ENCODE results near the gene LARGE1. TPM values are rescaled to one million over a fixed set of nuclear protein-coding genes. Genes with fewer than 3 reads are reported as not detected.

The LARGE1 gene
- total and polyA plus RNA-seq, 9 of the 15 experiments (the other 6 are each of a cell fraction or from before 2014, with no cell fraction given) = 0.01 to 0.66 (median 0.14) TPM; not detected in 2

DNA sequence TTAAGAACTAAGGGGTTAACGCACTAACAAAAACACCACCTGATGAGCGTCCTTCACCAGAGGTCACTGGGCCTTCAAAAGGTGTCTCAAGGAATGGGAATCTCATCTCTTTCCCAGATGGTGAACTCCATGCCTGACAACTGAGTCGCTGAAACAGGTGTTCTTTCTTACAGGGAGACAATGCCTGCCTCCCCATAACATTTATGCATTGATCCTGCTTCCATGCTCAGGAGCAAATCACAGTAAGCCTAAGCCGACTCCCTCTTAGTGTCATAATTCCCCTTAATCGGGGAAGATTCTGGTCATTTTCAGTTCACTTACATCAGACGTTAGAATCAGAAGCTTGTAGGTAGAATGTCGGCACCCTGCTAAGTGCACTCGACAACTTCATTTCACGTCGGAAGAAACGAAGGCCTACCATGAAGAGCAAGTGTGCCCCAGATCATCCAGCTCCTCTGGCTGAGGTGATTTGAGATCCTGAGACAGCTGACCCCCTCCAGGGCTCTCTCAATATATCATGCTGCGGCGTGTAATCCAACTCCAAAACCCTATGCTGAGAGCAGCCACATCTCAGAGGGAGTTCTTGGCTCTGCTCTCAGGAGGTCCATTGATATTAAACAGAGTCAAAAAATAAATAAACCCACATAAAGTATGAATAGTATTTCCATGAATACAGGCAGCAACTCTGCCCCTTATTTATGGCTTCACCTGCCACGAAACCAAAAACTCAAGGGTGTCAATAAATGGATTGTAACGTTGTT, 163.1 kb downstream of the LARGE1 start:
- WGBS (ENCODE audit: insufficient coverage, low coverage, missing lambda C conversion rate) = 0% methylated on average over 11 of the region's 15 CpGs
- intact Hi-C loops (cut with micrococcal nuclease) (no loop called here), in situ Hi-C loops (cut with MboI) (no loop called here)
- Histone ChIP-seq H2AFZ (ENCODE audit: low read depth, low read length) (no peak overlapping the region), H3K4me1 (replicated peaks in 1 of 2; ENCODE audit: control insufficient read depth in 2 of 2, insufficient read depth in 2 of 2, low read length in 2 of 2) (no peaks in the 10 kb centered on the region), H3K4me3 (no peak overlapping the region), H3K36me3 (ENCODE audit: control insufficient read depth, insufficient read depth, low read length) (no peaks in the 10 kb centered on the region), H3K79me2 (ENCODE audit: control insufficient read depth, insufficient read depth, low read length) (no peaks in the 10 kb centered on the region), H3K27ac (ENCODE audit: extremely low read depth, low read depth, low read length) (no peak overlapping the region), H3K4me2 (ENCODE audit: insufficient read depth, low read length) (no peak overlapping the region), H4K20me1 (replicated peaks; ENCODE audit: control insufficient read depth, insufficient read depth, low read length) (no peaks in the 10 kb centered on the region), H3K9me3 (replicated peaks; ENCODE audit: control insufficient read depth, insufficient read depth, low read depth, low read length) (no peaks in the 10 kb centered on the region), H3K9ac (ENCODE audit: insufficient read depth in 1 of 2, low read depth in 2 of 2, low read length in 2 of 2) (no peak overlapping the region), H3K27me3 (ENCODE audit: control insufficient read depth in 2 of 2, insufficient read depth in 2 of 2, low read length in 2 of 2) (no peaks in the 10 kb centered on the region), H3K9me1 (ENCODE audit: control insufficient read depth, insufficient read depth, low read length) (no peaks in the 10 kb centered on the region)
- CTCF ChIA-PET (ENCODE audit: low intra/inter-chr PET ratio) = no interaction called here
- TF ChIP-seq CHD4 (IDR thresholded peaks at IDR 0.05; ENCODE audit: insufficient read depth, insufficient replicate concordance, low read depth, low read length, poor library complexity, severe bottlenecking) (no peak), GATAD2B (IDR thresholded peaks at IDR 0.05; ENCODE audit: borderline replicate concordance) (no peak), ZNF124 (CRISPR knock-in tag; IDR thresholded peaks at IDR 0.05) (no peak), MTA2 (IDR thresholded peaks at IDR 0.05; ENCODE audit: low read depth) (no peak), ZNF134 (CRISPR knock-in tag; conservative IDR thresholded peaks at IDR 0.05) (no peak), GABPA (tag; conservative IDR thresholded peaks at IDR 0.05; ENCODE audit: low read depth) (no peak), NELFE (IDR thresholded peaks at IDR 0.05; ENCODE audit: insufficient read depth, insufficient read length) (no peak), NFIX (CRISPR knock-in tag; IDR thresholded peaks at IDR 0.05; ENCODE audit: low read depth) (no peak), SRSF3 (IDR thresholded peaks at IDR 0.05; ENCODE audit: insufficient read depth, low read length) (no peak), PML (IDR thresholded peaks at IDR 0.05; ENCODE audit: low read length) (no peak)
- TF ChIP-seq, protein P1, sequence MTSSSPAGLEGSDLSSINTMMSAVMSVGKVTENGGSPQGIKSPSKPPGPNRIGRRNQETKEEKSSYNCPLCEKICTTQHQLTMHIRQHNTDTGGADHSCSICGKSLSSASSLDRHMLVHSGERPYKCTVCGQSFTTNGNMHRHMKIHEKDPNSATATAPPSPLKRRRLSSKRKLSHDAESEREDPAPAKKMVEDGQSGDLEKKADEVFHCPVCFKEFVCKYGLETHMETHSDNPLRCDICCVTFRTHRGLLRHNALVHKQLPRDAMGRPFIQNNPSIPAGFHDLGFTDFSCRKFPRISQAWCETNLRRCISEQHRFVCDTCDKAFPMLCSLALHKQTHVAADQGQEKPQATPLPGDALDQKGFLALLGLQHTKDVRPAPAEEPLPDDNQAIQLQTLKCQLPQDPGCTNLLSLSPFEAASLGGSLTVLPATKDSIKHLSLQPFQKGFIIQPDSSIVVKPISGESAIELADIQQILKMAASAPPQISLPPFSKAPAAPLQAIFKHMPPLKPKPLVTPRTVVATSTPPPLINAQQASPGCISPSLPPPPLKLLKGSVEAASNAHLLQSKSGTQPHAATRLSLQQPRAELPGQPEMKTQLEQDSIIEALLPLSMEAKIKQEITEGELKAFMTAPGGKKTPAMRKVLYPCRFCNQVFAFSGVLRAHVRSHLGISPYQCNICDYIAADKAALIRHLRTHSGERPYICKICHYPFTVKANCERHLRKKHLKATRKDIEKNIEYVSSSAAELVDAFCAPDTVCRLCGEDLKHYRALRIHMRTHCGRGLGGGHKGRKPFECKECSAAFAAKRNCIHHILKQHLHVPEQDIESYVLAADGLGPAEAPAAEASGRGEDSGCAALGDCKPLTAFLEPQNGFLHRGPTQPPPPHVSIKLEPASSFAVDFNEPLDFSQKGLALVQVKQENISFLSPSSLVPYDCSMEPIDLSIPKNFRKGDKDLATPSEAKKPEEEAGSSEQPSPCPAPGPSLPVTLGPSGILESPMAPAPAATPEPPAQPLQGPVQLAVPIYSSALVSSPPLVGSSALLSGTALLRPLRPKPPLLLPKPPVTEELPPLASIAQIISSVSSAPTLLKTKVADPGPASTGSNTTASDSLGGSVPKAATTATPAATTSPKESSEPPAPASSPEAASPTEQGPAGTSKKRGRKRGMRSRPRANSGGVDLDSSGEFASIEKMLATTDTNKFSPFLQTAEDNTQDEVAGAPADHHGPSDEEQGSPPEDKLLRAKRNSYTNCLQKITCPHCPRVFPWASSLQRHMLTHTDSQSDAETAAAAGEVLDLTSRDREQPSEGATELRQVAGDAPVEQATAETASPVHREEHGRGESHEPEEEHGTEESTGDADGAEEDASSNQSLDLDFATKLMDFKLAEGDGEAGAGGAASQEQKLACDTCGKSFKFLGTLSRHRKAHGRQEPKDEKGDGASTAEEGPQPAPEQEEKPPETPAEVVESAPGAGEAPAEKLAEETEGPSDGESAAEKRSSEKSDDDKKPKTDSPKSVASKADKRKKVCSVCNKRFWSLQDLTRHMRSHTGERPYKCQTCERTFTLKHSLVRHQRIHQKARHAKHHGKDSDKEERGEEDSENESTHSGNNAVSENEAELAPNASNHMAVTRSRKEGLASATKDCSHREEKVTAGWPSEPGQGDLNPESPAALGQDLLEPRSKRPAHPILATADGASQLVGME (CRISPR knock-in tag; IDR thresholded peaks at IDR 0.05) = no peak
- TF ChIP-seq, protein P2, sequence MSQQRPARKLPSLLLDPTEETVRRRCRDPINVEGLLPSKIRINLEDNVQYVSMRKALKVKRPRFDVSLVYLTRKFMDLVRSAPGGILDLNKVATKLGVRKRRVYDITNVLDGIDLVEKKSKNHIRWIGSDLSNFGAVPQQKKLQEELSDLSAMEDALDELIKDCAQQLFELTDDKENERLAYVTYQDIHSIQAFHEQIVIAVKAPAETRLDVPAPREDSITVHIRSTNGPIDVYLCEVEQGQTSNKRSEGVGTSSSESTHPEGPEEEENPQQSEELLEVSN (IDR thresholded peaks at IDR 0.05; ENCODE audit: borderline replicate concordance in 1 of 2, extremely low read depth in 1 of 2, insufficient read depth in 1 of 2, insufficient read length in 1 of 2, low read depth in 1 of 2, low read length in 1 of 2, poor library complexity in 1 of 2, severe bottlenecking in 1 of 2) = no peak
- DNase-seq (ENCODE audit: extremely low read depth in 1 of 4, low spot score in 3 of 4) (no peak), ATAC-seq (no peak), FAIRE-seq (no peak)
- no TSS peak for BruUV-seq (replicated peaks)
- POLR2A ChIA-PET = no interaction called here

All from K562 (cell line).